ENCODE measurements around the gene KRT10.
A peak's percentile ranks its signal among the peaks of the same experiment; 100 is the strongest.
"Not testable (repeated sequence)": the region's sequence is repeated elsewhere in the genome, so short reads cannot be mapped to it uniquely, and the experiment has no call there.

KRT10 gene

GRCh38 chr17:40832840-40833239 is 10.4 kb upstream of the KRT10 start:
- DNase-seq (ENCODE audit: low spot score): no peak

DNA sequence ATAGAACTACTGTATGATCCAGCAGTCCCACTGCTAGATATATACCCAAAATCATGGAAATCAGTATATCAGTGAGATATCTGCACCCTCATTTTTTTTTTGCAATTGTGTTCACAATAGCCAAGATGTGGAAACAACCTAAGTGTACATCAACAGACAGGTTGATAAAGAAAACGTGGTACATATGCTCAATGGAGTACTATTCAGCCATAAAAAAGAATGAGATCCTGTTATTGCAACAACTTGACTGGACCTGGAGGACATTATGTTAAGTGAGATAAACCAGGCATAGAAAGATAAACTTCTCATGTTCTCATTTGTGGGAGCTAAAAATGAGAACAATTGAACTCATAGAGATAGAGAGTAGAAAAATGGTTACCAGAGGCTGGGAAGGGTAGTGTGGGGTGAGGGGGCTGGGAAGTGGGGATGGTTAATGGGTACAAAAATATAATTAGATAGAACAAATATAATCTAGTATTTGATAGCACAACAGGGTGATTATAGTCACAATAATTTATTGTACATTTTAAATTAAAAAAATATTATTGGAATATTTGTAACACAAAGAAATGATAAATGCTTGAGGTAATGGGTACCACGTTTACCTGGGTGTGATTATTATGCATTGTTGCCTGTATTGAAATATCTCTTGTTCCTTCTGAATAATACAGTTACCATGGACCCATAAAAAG is 7.8 kb upstream of the KRT10 start:
- no peak for DNase-seq (ENCODE audit: low spot score)

DNA sequence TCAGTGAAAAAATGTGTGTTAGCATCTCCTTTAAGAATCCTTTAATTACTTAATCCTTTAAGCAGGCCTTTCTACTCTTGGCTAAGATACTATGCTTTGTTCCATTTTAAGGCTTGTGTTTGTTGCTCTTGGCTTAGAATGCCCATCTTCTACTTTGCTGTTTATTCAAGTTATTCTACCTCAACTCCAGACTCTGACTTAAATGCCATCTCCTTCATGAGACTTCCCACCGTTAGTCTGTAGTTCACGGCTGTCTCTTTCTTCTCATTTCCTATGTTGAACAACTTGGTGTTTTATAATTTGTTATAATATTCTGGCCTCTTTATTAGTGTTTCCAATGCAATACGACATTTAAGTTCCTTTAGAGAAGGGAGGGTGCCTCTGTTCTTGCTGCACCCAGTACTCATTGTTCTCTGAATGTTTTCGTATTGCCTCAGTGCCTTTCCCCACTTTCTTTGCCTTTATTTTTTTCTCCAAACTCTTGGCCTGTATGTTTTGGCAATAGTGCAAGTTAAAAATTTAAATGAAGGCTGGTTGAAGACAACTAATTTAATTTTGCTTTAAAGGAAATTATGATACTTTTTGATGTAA is 6.1 kb upstream of the KRT10 start:
- DNase-seq (ENCODE audit: low spot score): no peak

- DNase-seq (ENCODE audit: low spot score): no peak
Measured at GRCh38 chr17:40827746-40828453, 5.5 kb upstream of the KRT10 start.

DNA sequence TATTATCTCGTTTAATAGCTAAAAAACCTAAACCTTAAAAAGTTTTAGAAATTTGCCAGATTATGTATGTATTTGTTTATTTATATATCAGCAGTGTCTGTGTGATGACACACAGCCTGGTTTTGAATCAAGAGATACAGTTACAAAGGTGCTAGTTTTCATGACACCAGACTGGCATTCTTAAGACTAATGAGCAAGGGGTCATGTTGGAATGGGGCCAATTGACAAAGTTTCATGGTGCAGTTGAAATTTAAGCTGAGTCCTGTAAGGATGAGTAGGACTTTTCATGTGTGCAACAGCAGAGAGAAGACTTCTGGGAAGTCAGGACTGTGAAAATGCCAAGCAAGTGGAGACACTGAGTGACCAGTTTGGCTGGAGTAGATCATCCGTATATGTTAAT is 3.2 kb upstream of the KRT10 start:
- no peak for DNase-seq (ENCODE audit: low spot score)

DNA sequence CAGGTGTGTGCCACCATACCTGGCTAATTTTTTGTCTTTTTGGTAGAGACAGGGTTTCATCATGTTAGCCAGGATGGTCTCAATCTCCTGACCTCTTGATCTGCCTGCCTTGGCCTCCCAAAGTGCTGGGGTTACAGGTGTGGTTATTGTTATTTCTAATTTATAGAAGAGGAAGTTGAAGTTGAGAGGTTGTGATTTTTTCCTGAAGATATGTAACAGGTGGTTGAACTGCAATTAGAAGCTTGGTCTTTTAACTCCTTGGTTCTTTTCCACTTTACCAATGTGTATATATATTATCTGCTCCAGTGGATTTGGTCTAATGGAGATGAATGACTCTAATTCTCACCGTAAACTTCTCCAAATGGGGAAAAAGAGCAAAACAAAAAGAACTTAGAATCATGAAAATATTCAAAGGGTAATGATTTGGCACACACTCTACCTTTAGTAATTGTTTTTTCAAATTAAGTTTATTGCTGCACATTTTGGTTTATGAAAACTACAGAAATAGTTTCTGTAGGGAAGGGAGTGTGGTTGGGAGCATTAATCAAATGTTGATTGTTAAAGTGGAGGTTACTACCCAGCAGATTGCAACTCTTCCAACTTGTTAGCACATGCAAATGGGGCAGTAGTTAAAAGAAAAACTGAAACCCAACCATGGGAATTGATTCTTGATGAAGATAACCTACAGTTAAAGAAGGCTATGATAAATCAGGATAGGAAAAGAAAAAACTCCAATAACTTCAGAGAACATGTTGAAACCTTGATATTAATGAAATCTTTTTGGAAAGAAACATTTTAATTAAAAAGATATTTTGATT is 1.8 kb upstream of the KRT10 start:
- DNase-seq (ENCODE audit: low spot score): no peak

- DNase-seq (ENCODE audit: low spot score): no peak
Measured at GRCh38 chr17:40821536-40821935, 878 bp downstream of the KRT10 start.

DNA sequence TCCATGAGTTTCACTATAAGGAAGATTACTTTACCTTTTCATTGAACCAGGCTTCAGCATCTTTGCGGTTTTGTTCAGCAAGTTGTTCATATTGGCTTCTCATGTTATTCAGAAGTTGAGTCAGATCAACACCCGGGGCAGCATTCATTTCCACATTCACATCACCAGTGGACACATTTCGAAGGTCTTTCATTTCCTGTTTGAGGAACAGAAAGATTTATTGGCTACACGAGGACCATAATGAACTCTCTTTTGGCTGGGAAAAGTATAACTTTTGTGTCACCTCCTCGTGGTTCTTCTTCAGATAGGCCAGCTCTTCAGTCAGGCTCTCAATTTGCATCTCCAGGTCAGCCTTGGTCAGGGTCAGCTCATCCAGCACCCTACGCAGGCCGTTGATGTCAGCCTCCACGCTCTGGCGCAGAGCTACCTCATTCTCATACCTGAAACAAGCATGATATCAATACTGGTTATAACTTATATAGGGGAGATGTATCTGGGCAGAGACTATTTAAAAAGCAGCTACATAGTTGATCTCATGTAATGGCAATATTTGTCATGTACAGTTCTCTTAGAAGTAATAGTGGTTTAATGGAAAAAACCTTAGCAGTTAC is 2.1 kb downstream of the KRT10 start:
- no peak for DNase-seq (ENCODE audit: low spot score)

DNA sequence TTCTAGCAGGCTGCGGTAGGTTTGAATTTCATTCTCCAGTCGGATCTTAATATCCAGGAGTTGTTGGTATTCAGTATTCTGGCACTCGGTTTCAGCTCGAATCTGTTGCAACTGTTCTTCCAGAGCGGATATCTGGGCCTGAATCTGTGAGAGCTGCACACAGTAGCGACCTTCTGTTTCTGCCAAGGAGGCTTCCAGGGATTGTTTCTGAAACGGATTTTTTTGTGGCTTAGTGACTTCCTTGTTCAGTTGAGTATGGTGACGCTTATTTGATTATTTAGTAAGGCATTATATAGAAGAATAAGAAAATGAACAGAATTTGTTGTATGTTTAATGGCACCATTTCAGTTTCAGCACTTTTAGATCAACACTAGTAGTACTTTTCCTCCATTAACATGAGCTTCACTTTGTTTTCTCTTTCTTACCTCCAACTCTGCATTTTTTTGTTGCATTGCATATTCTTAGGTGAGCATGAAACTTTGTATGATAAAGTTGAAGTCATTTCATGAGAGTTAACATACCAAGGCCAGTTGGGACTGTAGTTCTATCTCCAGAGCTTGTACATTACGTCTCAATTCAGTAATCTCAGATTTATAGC is 2.8 kb downstream of the KRT10 start:
- no peak for DNase-seq (ENCODE audit: low spot score)

GRCh38 chr17:40818733-40819527 is 3.5 kb downstream of the KRT10 start:
- DNase-seq (ENCODE audit: low spot score): peak; percentile 79

- DNase-seq (ENCODE audit: low spot score): no peak
Measured at GRCh38 chr17:40818343-40818732, 4.1 kb downstream of the KRT10 start.

- no peak for DNase-seq (ENCODE audit: low spot score)
Measured at GRCh38 chr17:40817103-40817682, 5.2 kb downstream of the KRT10 start.

- DNase-seq (ENCODE audit: low spot score): no peak
Measured at GRCh38 chr17:40816569-40816968, 5.8 kb downstream of the KRT10 start.

DNA sequence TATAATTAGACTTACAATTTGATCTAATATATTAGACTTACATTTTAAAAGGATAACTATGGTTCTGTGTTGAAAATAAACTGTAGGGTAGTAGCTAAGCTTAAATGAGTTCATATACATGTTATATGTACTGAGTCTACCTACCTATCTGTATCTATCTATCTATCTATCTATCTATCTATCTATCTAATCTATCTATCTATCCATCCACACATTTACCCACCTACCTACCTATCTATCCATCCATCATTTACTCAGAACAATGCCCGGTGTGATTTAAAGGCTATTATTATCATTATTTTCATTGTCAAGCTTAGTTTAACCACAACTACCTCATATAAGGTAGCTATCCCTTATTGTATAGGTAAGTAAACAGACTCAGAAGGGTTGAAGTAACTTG is 7.0 kb downstream of the KRT10 start:
- no peak for DNase-seq (ENCODE audit: low spot score)

DNA sequence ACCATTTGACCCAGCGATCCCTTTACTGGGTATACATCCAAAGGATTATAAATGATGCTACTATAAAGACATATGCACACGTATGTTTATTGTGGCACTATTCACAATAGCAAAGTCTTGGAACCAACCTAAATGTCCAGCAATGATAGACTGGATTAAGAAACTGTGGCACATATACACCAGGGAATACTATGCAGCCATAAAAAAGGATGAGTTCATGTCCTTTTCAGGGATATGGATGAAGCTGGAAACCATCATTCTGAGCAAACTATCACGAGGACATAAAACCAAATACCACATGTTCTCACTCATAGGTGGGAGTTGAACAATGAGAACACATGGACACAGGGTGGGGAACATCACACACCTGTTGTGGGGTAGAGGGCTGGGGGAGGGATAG is 7.8 kb downstream of the KRT10 start:
- DNase-seq (ENCODE audit: low spot score): not testable (repeated sequence)

DNA sequence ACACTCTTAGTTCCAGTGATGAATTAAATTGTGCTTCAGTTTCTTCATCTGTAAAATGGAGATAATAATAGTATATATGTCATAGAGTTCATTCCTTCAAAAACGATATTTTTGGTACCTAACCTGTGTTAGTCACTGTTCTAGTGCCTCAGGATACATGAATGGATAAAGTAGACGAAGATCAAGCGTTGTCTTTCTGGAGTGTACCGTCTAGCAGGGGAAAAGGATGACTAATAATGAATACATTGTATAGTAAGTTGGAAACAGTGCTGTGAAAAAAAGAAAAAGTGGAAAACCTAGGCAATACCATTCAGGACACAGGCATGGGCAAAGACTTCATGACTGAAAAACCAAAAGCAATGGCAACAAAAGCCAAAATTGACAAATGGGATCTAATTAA is 8.6 kb downstream of the KRT10 start:
- DNase-seq (ENCODE audit: low spot score): no peak

- no peak for DNase-seq (ENCODE audit: low spot score)
Measured at GRCh38 chr17:40812639-40813038, 9.8 kb downstream of the KRT10 start.

- DNase-seq (ENCODE audit: low spot score): no peak
Measured at GRCh38 chr17:40810494-40810893, 11.9 kb downstream of the KRT10 start.

- no peak for DNase-seq (ENCODE audit: low spot score)
Measured at GRCh38 chr17:40809721-40810421, 12.5 kb downstream of the KRT10 start.

DNA sequence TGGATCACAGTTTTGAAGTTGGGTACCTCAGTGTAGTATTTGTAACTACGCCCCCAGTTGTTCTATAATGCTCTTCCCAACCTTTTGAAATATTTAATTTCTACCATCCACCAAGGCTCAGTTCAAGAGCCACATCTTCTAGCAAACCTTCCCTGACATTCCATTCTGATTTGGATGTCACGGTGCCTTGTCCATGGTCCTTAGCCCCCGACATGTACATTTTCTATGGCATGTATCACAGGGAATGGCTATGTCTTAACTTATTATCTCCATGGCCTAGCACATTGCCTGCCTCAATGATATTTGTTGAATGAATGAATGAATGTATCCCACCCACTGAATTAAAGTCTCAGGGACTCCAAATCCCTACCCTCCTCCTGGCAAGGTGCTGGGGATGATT is 16.3 kb downstream of the KRT10 start:
- no peak for DNase-seq (ENCODE audit: low spot score)
